Neural cell (in vitro differentiated cells): ENCODE data around the gene CXCR3. TPM values are rescaled to one million over a fixed set of nuclear protein-coding genes. Genes with fewer than 3 reads are reported as not detected.
"Not testable (repeated sequence)": the region's sequence is repeated elsewhere in the genome, so short reads cannot be mapped to it uniquely, and the experiment has no call there.

Experiments used
- H2AFZ ChIP-seq: fragments of 200-600, 300-800 bp; sonication (generic), shearing (Covaris generic); 2 replicates; pipeline ENCODE4 v1.6.0; 2014; ENCODE audit warnings: low read depth, mild to moderate bottlenecking, antibody characterized with exemption, low read length, moderate library complexity
- H3F3A ChIP-seq: fragments of 200-600 bp; shearing (Covaris generic); 2 replicates; pipeline ENCODE4 v1.6.1; 2016; ENCODE audit warnings: mild to moderate bottlenecking, moderate library complexity, mixed read lengths, antibody characterized with exemption, low read length; ENCODE audit not compliant: insufficient read depth, poor library complexity, severe bottlenecking
- H3K27ac ChIP-seq: fragments of 200-600, 300-800 bp; sonication (generic), shearing (Covaris generic); 2 replicates; pipeline ENCODE4 v1.5.1; 2014; ENCODE audit warnings: mild to moderate bottlenecking, low read length, moderate library complexity
- H3K27me3 ChIP-seq: fragments of 300-800, 200-600 bp; sonication (generic), shearing (Covaris generic); 2 replicates; pipeline ENCODE4 v1.6.0; 2014; ENCODE audit warnings: mild to moderate bottlenecking, low read depth, low read length, moderate library complexity; ENCODE audit not compliant: insufficient read depth
- H3K36me3 ChIP-seq: fragments of 300-800, 200-600 bp; sonication (generic), shearing (Covaris generic); 2 replicates; pipeline ENCODE4 v1.5.1; 2014; ENCODE audit warnings: mild to moderate bottlenecking, antibody characterized with exemption, low read length, moderate library complexity; ENCODE audit not compliant: insufficient read depth
- H3K4me2 ChIP-seq: fragments of 300-800, 200-600 bp; sonication (generic), shearing (Covaris generic); 2 replicates; pipeline ENCODE4 v1.6.0; 2014; ENCODE audit warnings: mild to moderate bottlenecking, low read length
- H3K4me3 ChIP-seq: fragments of 300-800, 200-600 bp; sonication (generic), shearing (Covaris generic); 2 replicates; pipeline ENCODE4 v1.5.1; 2014; ENCODE audit warnings: mild to moderate bottlenecking, low read length, moderate library complexity
- H3K79me2 ChIP-seq: fragments of 200-600 bp; shearing (Covaris generic); replicated peaks from 2 replicates; pipeline ENCODE4 v1.6.0; 2014; ENCODE audit warnings: mild to moderate bottlenecking, low read length, moderate library complexity; ENCODE audit not compliant: insufficient read depth
- H3K9ac ChIP-seq: fragments of 300-800, 200-600 bp; sonication (generic), shearing (Covaris generic); 2 replicates; pipeline ENCODE4 v1.6.1; 2016; ENCODE audit warnings: mild to moderate bottlenecking, low read length, mixed read lengths
- H3K9me2 ChIP-seq: fragments of 200-600 bp; shearing (Covaris generic); 2 replicates; pipeline ENCODE4 v1.6.1; 2016; ENCODE audit warnings: mild to moderate bottlenecking, low read length, mixed read lengths; ENCODE audit not compliant: insufficient read depth
- H3K9me3 ChIP-seq: fragments of 200-600, 300-800 bp; sonication (generic), shearing (Covaris generic); 2 replicates; pipeline ENCODE4 v1.6.1; 2016; ENCODE audit warnings: mild to moderate bottlenecking, mixed run types, low read length, moderate library complexity, mixed read lengths
- H4K20me1 ChIP-seq: fragments of 200-600 bp; shearing (Covaris generic); 2 replicates; pipeline ENCODE4 v1.6.1; 2016; ENCODE audit warnings: mild to moderate bottlenecking, mixed run types; ENCODE audit not compliant: insufficient read depth
- EP300 ChIP-seq: fragments of 450-650 bp; conservative IDR thresholded peaks from 2 replicates; pipeline ENCODE4 v1.6.1; 2014; ENCODE audit warnings: antibody characterized with exemption, mild to moderate bottlenecking, moderate library complexity; ENCODE audit not compliant: poor library complexity, severe bottlenecking
- EZH2 ChIP-seq: fragments of 200-600, 300-800 bp; shearing (Covaris generic), sonication (generic); IDR thresholded peaks from 2 replicates; pipeline ENCODE4 v1.6.1; 2014; ENCODE audit warnings: antibody characterized with exemption, low read length, borderline replicate concordance, mild to moderate bottlenecking; ENCODE audit not compliant: insufficient read depth, poor library complexity, severe bottlenecking
- MXI1 ChIP-seq: fragments of 450-650 bp; conservative IDR thresholded peaks from 2 replicates; pipeline ENCODE4 v1.6.1; 2014; ENCODE audit warnings: antibody characterized with exemption, mild to moderate bottlenecking; ENCODE audit not compliant: poor library complexity, severe bottlenecking
- POLR2AphosphoS5 ChIP-seq: IDR thresholded peaks from 2 replicates; pipeline ENCODE4 v1.6.1; 2012
- RAD21 ChIP-seq: fragments of 450-650 bp; conservative IDR thresholded peaks from 2 replicates; pipeline ENCODE4 v1.6.1; 2014; ENCODE audit warnings: antibody characterized with exemption, mild to moderate bottlenecking, moderate library complexity
- SMC3 ChIP-seq: fragments of 450-650 bp; conservative IDR thresholded peaks from 2 replicates; pipeline ENCODE4 v1.6.1; 2014; ENCODE audit warnings: antibody characterized with exemption, mild to moderate bottlenecking, moderate library complexity; ENCODE audit not compliant: poor library complexity
- TAF1 ChIP-seq: IDR thresholded peaks from 2 replicates; pipeline ENCODE4 v1.6.1; 2012; ENCODE audit warnings: low read depth
- polyA plus RNA-seq: library from polyadenylated mRNA; depleted of rRNA; stranded (reverse); fragments of >200 nt; gene quantifications from 2 replicates; pipeline ENCODE4 v1.2.3, GENCODE V29; 2014
- TF ChIP-seq, protein P1 (sequence below): fragments of 450-650 bp; IDR thresholded peaks from 2 replicates; pipeline ENCODE4 v1.5.1; 2014; ENCODE audit warnings: antibody characterized with exemption, mild to moderate bottlenecking, moderate library complexity; ENCODE audit not compliant: poor library complexity, severe bottlenecking
- TF ChIP-seq, protein P2 (sequence below): IDR thresholded peaks from 2 replicates; pipeline ENCODE4 v1.6.1; 2012; ENCODE audit warnings: borderline replicate concordance

The CXCR3 gene
- polyA plus RNA-seq, 1 donor from 2014 or later: not detected

DNA sequence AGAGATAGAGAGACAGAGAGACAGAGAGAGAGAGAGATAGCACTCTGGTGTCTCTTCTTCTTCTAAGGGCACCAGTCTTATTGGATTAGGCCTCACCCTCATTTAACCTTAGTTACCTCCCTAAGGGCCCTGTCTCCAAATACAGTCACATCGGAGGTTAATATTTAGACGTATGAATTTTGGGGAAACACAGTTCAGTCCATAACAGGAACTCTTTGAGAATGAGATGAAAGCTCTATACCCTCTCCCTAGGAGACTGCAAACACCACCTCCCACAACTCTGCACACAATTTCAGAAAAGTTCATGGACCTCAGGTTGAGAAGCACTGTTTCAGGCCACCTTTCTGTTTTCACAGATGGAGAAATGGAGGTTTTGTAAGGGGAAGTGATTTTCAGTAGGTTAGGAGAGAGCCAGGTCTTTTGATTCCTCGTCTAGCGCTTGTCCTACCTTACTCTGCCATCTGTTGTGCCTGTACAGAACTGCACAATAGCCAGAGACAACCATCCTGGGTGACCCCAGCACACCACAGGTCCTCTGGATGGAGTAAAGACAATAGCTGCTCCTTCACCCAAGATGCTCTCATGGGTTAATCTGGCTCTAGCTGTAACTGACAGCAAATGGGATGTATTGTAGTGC, 32.1 kb upstream of the CXCR3 start:
- Histone ChIP-seq H3F3A (no peaks in the 10 kb centered on the region), H3K27me3 (no peaks in the 10 kb centered on the region), H3K79me2 (no peaks in the 10 kb centered on the region), H4K20me1 (no peaks in the 10 kb centered on the region), H3K27ac (no peak overlapping the region), H3K36me3 (no peaks in the 10 kb centered on the region), H3K4me3 (no peak overlapping the region), H3K9me3 (no peaks in the 10 kb centered on the region), H3K9ac (no peak overlapping the region), H3K4me2 (no peak overlapping the region), H2AFZ (no peak overlapping the region), H3K9me2 (no peaks in the 10 kb centered on the region)
- TF ChIP-seq POLR2AphosphoS5 (no peak), SMC3 (no peak), RAD21 (no peak), TAF1 (no peak), EP300 (no peak), EZH2 (no peak), MXI1 (no peak)
- TF ChIP-seq, protein P1, sequence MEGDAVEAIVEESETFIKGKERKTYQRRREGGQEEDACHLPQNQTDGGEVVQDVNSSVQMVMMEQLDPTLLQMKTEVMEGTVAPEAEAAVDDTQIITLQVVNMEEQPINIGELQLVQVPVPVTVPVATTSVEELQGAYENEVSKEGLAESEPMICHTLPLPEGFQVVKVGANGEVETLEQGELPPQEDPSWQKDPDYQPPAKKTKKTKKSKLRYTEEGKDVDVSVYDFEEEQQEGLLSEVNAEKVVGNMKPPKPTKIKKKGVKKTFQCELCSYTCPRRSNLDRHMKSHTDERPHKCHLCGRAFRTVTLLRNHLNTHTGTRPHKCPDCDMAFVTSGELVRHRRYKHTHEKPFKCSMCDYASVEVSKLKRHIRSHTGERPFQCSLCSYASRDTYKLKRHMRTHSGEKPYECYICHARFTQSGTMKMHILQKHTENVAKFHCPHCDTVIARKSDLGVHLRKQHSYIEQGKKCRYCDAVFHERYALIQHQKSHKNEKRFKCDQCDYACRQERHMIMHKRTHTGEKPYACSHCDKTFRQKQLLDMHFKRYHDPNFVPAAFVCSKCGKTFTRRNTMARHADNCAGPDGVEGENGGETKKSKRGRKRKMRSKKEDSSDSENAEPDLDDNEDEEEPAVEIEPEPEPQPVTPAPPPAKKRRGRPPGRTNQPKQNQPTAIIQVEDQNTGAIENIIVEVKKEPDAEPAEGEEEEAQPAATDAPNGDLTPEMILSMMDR: no peak
- TF ChIP-seq, protein P2, sequence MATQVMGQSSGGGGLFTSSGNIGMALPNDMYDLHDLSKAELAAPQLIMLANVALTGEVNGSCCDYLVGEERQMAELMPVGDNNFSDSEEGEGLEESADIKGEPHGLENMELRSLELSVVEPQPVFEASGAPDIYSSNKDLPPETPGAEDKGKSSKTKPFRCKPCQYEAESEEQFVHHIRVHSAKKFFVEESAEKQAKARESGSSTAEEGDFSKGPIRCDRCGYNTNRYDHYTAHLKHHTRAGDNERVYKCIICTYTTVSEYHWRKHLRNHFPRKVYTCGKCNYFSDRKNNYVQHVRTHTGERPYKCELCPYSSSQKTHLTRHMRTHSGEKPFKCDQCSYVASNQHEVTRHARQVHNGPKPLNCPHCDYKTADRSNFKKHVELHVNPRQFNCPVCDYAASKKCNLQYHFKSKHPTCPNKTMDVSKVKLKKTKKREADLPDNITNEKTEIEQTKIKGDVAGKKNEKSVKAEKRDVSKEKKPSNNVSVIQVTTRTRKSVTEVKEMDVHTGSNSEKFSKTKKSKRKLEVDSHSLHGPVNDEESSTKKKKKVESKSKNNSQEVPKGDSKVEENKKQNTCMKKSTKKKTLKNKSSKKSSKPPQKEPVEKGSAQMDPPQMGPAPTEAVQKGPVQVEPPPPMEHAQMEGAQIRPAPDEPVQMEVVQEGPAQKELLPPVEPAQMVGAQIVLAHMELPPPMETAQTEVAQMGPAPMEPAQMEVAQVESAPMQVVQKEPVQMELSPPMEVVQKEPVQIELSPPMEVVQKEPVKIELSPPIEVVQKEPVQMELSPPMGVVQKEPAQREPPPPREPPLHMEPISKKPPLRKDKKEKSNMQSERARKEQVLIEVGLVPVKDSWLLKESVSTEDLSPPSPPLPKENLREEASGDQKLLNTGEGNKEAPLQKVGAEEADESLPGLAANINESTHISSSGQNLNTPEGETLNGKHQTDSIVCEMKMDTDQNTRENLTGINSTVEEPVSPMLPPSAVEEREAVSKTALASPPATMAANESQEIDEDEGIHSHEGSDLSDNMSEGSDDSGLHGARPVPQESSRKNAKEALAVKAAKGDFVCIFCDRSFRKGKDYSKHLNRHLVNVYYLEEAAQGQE: no peak

DNA sequence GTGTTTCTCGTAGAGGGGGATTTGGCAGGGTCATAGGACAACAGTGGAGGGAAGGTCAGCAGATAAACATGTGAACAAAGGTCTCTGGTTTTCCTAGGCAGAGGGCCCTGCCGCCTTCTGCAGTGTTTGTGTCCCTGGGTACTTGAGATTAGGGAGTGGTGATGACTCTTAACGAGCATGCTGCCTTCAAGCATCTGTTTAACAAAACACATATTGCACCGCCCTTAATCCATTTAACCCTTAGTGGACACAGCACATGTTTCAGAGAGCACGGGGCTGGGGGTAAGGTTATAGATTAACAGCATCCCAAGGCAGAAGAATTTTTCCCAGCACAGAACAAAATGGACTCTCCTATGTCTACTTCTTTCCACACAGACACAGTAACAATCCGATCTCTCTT, 26.1 kb upstream of the CXCR3 start:
- H3K9ac ChIP-seq, H3K9me3 ChIP-seq, H3K4me3 ChIP-seq, H2AFZ ChIP-seq, H3F3A ChIP-seq, H3K27me3 ChIP-seq, H3K79me2 ChIP-seq, H3K4me2 ChIP-seq, H4K20me1 ChIP-seq, H3K36me3 ChIP-seq, H3K9me2 ChIP-seq, H3K27ac ChIP-seq: not testable (repeated sequence)

DNA sequence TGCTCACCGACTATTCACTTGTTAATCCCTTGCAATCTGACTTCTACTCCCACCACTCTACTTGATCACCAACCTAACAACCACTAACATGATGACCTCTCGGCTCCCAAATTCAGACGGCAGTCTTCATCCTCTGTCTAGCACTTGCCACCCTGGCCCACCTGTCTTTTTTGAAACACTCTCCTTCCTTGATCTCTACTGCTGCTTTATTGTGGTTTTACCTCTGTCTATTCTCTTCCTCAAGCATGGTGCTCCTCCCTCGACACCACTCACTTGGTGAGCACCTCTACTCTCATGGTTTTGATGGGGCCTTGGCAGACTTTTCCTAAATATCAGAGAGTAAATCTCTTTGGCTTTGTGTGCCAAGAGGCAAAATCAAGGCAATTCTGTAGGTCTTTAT, 21.7 kb upstream of the CXCR3 start:
- no peaks in the 10 kb centered on the region for H3K9me2 ChIP-seq
- no peak overlapping the region for H2AFZ ChIP-seq
- no peaks in the 10 kb centered on the region for H3K9me3 ChIP-seq
- H3K4me3 ChIP-seq: no peak overlapping the region
- no peaks in the 10 kb centered on the region for H4K20me1 ChIP-seq
- TF ChIP-seq SMC3 (no peak), RAD21 (no peak), TAF1 (no peak), MXI1 (no peak), EZH2 (no peak), POLR2AphosphoS5 (no peak)
- TF ChIP-seq, protein P2: no peak
- TF ChIP-seq, protein P1: no peak
- no peak overlapping the region for H3K27ac ChIP-seq
- H3K4me2 ChIP-seq: no peak overlapping the region
- no peaks in the 10 kb centered on the region for H3K27me3 ChIP-seq
- H3K36me3 ChIP-seq: no peaks in the 10 kb centered on the region
- H3F3A ChIP-seq: no peaks in the 10 kb centered on the region
- no peak overlapping the region for H3K9ac ChIP-seq
- no peaks in the 10 kb centered on the region for H3K79me2 ChIP-seq
